Measurements from ENCODE around the gene CKMT1B. TPM values are rescaled to one million over a fixed set of nuclear protein-coding genes. Genes with fewer than 3 reads are reported as not detected.
A peak's percentile ranks its signal among the peaks of the same experiment; 100 is the strongest.
"Not testable (repeated sequence)": the region's sequence is repeated elsewhere in the genome, so short reads cannot be mapped to it uniquely, and the experiment has no call there.

CKMT1B gene
- total RNA-seq = not detected

DNA sequence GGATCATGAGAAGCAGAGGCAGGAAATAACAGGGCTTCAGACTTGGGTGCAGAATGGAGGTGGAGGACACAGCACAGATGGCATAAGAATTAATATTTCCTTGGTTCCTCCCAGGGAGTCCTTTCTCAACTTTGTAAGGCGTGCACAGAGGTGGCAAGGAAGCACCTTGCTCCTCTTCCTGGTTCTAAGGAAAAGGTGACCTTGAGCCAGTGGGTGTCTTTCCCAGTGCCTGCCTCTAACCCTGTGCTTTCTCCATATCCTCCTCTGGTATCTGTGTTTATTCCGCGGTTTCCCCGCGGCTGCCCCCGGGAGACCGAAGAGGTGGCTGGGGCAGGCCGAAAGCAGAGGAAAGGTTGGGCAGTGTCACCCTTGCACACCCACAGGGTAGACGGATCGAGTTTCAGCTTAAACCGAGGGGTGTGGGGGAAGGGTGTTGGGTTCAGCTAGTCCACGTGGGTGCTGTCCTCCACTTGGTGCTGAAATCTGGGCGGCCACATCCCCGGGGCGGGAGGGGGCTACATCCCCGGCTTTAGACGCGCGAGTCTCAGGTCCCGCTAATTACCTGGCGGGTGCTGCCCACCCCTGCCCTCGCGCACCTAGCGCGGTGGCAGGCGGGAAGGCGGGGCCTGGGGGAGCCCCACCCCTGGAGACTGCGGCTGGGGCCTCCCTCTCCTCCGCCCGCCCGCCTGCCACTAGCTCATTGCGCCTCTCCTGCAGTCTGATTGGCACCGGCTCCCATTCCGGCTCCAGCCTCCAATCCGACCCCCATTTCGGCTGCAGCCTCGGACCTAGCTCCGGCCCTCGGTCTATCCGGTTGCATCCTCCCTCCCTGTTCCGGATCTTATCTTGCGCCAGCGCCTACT, at the start of gene CKMT1B:
TSS of gene CKMT1B (plus strand) at position 700 of the 863 bp plus-strand sequence. CDS start 192 bp downstream, outside the sequence.
- peak in 1 of 2 donors; percentile 14 for ATAC-seq
- not testable (repeated sequence) for H3K4me1 Mint-ChIP-seq (ENCODE audit: low read depth in 2 of 2)
- peaks cover 14 to 15% of the 10 kb centered on the region in 2 donors for H3K27me3 Mint-ChIP-seq

DNA sequence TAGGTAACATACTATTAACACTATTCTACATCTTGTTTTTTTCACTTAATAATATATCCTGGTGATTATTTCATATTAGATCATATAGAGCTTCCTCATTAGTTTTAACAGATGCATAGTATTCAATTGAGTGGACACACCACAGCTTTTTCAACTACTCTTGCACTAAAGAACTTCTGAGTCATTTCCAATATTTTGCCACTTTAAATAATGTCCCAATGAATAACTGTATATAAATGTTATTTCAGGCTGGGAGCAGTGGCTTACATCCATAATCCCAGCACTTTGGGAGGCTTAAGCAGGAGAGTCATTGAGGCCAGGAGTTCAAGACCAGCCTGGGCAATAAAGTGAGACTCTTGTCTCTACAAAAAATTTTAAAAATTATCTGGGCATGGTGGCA, 49.6 kb upstream of the CKMT1B start:
- DNase-seq (ENCODE audit: low spot score) = no peak
- H3K36me3 Mint-ChIP-seq = peaks cover 6% of the 10 kb centered on the region
- H3K27me3 Mint-ChIP-seq = no peaks in the 10 kb centered on the region
- H3K9me3 Mint-ChIP-seq = no peaks in the 10 kb centered on the region
- H3K4me1 Mint-ChIP-seq (ENCODE audit: low read depth in 2 of 2) = peaks cover 0 to 6% of the 10 kb centered on the region in 2 donors
- H3K27ac Mint-ChIP-seq = no peak overlapping the region
- no peak for ATAC-seq
- no peak overlapping the region for H3K4me3 Mint-ChIP-seq

More for the DNA sequence above, at the start of gene CKMT1B:
- not testable (repeated sequence) for H3K4me3 Mint-ChIP-seq; H3K27ac Mint-ChIP-seq; H3K9me3 Mint-ChIP-seq; H3K36me3 Mint-ChIP-seq; DNase-seq (ENCODE audit: low spot score)

DNA sequence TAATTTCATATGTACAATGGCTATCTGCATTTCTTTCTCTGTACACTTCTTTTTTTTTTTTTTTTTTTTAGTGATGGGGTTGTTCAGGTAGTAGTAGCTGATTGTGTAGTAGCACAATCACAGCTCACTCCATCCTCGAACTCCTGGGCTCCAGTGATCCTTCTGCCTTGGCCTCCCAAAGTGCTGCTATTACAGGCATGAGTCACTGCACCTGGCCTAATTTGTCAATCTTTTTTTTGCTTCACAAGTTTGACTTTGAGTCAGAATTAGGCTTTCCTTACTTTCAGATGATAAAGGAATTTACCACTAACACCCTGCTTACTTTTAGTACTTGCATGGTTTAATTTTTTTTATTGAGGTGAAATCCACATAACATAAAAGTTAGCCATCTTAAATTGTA, 48.4 kb upstream of the CKMT1B start:
- Mint-ChIP-seq H3K27me3 (no peaks in the 10 kb centered on the region), H3K9me3 (no peaks in the 10 kb centered on the region), H3K36me3 (peaks cover 6% of the 10 kb centered on the region), H3K4me1 (ENCODE audit: low read depth in 2 of 2) (peaks cover 0 to 6% of the 10 kb centered on the region in 2 donors), H3K4me3 (no peak overlapping the region), H3K27ac (no peak overlapping the region)
- ATAC-seq (no peak), DNase-seq (ENCODE audit: low spot score) (no peak)

DNA sequence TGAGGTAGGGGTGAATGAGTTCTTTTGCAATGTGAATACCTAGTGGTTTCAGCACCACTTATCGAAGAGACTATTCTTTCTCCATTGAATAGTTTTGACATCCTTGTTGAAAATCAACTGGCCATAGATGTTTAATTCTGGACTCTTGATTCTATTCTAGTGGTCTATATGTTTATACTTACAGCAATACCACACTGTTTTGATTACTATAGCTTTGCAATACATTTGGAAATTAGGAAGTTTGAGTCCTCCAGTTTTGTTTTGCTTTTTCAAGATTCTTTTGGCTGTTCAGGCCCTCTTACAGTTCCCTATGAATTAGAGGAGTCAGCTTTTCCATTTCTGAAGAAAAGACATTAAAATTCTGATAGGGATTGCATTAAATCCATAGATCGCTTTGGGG, 46.3 kb upstream of the CKMT1B start:
- H3K27ac Mint-ChIP-seq = no peak overlapping the region
- ATAC-seq (no peak), DNase-seq (ENCODE audit: low spot score) (no peak)
- H3K36me3 Mint-ChIP-seq = peaks cover 6% of the 10 kb centered on the region
- H3K4me3 Mint-ChIP-seq = no peak overlapping the region
- no peaks in the 10 kb centered on the region for H3K4me1 Mint-ChIP-seq (ENCODE audit: low read depth in 2 of 2)
- H3K27me3 Mint-ChIP-seq = no peaks in the 10 kb centered on the region
- no peaks in the 10 kb centered on the region for H3K9me3 Mint-ChIP-seq

DNA sequence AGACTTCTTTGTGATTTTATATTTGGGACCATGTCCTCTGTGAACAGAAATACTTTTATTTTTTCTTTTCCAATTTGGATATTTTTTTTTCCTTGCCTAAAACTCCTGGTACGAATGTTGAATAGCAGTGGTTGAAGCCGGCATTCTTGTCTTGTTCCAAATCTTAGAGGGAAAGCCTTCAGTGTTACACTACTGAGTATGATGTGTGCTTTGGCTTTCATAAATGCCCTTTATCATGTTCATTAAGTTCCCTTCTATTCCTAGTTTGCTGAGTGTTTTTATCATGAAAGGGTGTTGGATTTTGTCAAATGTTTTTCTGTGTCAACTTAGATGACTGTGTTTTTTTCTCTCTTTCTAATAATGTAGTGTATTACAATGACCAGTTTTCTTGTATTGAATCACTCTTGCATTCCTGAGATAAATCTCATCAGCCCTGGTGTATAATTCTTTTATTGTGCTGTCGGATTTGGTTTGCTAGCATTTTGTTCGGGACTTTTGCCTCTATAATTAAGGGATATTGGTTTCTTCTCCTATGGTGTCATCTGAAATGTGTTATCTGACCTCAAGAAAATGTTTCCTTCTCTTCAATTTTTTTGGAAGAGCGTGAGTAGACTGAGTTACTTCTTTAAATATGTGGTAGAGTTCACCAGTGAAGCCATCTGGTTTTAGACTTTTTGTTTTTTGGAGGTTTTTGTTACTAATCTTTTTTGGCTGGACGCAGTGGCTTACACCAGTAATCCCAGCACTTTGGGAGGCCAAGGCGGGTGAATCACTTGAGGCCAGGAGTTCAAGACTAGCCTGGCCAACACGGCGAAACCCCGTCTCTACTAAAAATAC, 43.1 kb upstream of the CKMT1B start:
- Mint-ChIP-seq H3K4me3 (no peak overlapping the region), H3K9me3 (no peaks in the 10 kb centered on the region), H3K4me1 (ENCODE audit: low read depth in 2 of 2) (no peaks in the 10 kb centered on the region), H3K36me3 (peaks cover 6% of the 10 kb centered on the region), H3K27ac (no peak overlapping the region), H3K27me3 (no peaks in the 10 kb centered on the region)
- DNase-seq (ENCODE audit: low spot score) (no peak), ATAC-seq (no peak)

DNA sequence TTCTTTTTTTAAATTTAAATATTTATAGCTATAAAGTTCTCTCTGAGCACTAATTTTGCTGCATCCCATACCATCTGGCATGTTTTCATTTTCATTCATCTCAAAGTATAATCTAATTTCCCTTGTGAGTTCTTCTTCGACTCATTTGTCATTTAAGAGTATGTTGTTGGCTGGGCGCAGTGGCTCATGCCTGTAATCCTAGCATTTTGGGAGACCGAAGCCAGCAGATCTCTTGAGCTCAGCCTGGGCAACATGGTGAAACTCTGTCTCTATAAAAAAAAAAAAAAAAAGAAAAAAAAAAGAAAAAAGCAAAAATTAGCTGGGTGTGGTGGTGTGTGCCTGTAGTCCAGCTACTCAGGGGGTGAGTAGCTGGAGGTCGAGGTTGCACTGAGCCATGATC, 41.6 kb upstream of the CKMT1B start:
- Mint-ChIP-seq H3K27me3 (no peaks in the 10 kb centered on the region), H3K27ac (no peak overlapping the region), H3K36me3 (peaks cover 4% of the 10 kb centered on the region), H3K9me3 (no peaks in the 10 kb centered on the region), H3K4me3 (no peak overlapping the region), H3K4me1 (ENCODE audit: low read depth in 2 of 2) (no peaks in the 10 kb centered on the region)
- no peak for ATAC-seq
- DNase-seq (ENCODE audit: low spot score) = no peak

DNA sequence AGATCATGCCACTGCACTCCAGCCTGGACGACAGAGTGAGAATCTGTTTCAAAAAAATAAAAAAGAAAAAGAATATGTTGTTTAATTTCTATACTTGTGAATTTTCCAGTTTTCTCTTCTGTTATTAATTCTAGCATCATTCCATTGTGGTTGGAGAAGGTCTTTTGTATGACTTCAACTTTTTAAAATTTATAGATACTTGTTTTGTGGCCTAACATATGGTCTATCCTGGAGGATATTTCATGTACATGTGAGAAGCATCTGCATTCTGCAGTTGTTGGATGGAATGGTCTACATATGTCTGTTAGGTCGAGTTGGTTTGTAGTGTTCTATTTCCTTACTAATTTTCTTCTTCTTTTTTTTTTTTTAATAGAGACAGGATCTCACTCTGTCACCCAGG, 40.8 kb upstream of the CKMT1B start:
- H3K27ac Mint-ChIP-seq = no peak overlapping the region
- no peak for ATAC-seq

DNA sequence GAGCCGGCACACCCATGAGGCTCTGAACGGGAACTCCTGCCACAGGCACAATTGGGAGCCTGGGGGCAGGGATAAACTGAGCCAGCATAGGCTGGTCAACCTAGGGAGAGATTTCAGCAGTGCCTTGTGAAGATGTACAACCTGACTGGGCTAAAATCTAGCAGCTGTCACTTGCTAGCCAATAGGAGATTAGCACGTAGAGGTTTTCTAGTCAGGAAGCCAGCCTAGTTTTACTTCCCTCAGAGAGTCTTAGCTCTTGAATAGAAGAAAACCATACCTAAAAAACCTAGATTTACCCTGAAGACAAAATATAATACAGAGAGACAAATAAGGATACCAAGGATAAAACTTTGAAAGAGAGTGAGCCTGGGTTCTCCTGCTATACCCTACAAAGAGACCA, 31.1 kb upstream of the CKMT1B start:
- H3K27ac Mint-ChIP-seq; H3K4me3 Mint-ChIP-seq; H3K4me1 Mint-ChIP-seq (ENCODE audit: low read depth in 2 of 2): not testable (repeated sequence)

More for the DNA sequence above, 40.8 kb upstream of the CKMT1B start:
- no peaks in the 10 kb centered on the region for H3K9me3 Mint-ChIP-seq
- DNase-seq (ENCODE audit: low spot score) = no peak
- peaks cover 5% of the 10 kb centered on the region for H3K36me3 Mint-ChIP-seq
- no peaks in the 10 kb centered on the region for H3K4me1 Mint-ChIP-seq (ENCODE audit: low read depth in 2 of 2)
- H3K4me3 Mint-ChIP-seq = no peak overlapping the region
- no peaks in the 10 kb centered on the region for H3K27me3 Mint-ChIP-seq

DNA sequence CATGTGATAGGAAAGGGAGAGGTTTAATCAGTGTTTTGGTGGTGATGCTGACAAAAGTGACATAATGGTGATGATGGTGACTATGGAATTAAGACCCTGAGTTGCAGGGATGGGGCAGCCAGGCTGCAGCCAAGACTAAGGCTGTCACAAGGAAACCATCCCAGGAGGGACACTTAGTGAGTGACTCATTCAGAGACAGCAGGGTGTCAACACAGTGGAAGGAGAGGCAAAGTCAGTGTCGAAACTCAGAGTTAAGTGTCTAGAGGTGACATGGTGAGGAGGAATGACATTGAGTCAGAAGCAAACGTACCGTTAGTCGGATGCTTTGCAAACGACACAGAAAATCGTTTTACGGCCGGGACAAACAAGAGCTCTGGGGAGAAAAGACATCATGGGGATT, 30.0 kb upstream of the CKMT1B start:
- DNase-seq (ENCODE audit: low spot score); H3K36me3 Mint-ChIP-seq; H3K27ac Mint-ChIP-seq; H3K4me1 Mint-ChIP-seq (ENCODE audit: low read depth in 2 of 2); H3K9me3 Mint-ChIP-seq; H3K27me3 Mint-ChIP-seq; H3K4me3 Mint-ChIP-seq: not testable (repeated sequence)
- ATAC-seq = peak; percentile 57 to 69

More for the DNA sequence above, 31.1 kb upstream of the CKMT1B start:
- H3K27me3 Mint-ChIP-seq; H3K36me3 Mint-ChIP-seq; ATAC-seq; H3K9me3 Mint-ChIP-seq; DNase-seq (ENCODE audit: low spot score): not testable (repeated sequence)

DNA sequence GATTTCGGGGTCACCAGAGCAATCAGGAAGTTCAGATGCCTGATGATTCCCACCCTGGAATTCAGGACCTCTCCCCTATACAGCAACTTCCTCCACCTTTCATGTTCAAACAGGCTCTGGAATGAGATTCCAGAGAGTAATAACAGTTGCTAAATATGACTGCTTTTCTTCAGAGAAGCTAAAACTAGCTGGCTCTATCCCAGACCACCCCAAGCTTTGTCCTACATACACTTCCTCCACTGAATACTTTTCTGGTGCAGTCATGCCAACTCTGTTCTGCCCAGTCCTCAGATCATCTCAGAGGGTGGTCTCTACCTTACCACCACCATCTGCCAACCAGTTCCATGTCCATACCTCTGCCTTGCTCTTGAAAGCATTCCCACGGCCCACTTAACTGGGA, 27.2 kb upstream of the CKMT1B start:
- DNase-seq (ENCODE audit: low spot score); H3K9me3 Mint-ChIP-seq; H3K27ac Mint-ChIP-seq; ATAC-seq; H3K4me3 Mint-ChIP-seq; H3K27me3 Mint-ChIP-seq; H3K36me3 Mint-ChIP-seq; H3K4me1 Mint-ChIP-seq (ENCODE audit: low read depth in 2 of 2): not testable (repeated sequence)

DNA sequence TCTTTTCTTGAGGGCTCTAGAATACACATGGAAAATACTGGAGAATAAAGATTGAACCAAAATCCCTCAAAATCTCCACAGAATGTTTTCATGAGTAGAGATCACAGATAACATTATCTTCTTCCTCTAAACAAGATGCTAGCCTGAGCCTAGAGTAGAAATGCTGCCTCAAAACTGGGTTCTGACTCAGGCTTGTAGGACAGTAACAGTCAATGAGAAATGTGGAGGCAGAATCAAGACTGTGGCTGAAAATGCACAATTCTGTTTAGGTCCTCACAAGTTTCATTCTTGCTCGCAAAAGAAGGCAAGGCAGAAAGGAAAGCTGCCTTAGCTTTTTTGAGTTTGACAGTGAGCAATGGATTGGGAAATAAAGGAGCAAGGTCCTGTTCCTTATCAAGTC, 19.2 kb upstream of the CKMT1B start:
- ATAC-seq; H3K4me3 Mint-ChIP-seq; H3K4me1 Mint-ChIP-seq (ENCODE audit: low read depth in 2 of 2); H3K27ac Mint-ChIP-seq; H3K27me3 Mint-ChIP-seq; H3K9me3 Mint-ChIP-seq; DNase-seq (ENCODE audit: low spot score); H3K36me3 Mint-ChIP-seq: not testable (repeated sequence)

DNA sequence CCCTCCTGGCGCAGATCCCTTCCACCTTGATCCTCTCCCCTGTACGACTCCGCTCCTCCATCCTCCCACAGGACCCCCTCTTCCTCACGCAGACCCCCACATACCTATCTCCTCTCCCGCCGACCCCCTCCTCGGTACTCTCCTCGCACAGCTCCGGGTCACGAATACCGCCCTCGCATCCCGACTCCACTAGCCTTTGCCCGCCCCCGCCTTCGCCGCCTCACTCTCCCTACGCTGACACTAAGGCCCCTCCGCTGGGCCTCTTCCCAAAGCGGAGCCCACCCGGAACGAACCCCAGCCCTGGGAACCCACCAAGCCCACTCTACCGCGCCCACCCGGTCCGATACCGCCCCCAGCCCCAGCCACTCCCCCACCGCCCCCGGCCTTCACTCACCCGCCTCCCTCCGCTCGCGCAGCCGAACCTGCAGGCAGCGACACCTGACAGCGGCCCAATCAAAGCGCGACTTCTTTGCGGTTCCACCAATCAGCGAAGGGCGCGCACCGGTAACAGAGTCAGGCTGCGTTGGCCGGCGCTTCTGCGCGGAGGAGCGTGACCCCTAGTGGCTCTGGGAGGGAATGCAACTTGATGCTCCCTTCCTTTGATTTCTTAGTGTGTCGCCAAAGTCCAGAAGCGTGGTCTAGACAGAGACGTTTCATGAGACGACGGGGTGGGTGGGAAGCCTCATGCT, 3.9 kb upstream of the CKMT1B start, which contains the start of gene PPIP5K1:
TSS of gene PPIP5K1 (minus strand) at position 431 of the 689 bp plus-strand sequence. CDS start 5,704 bp downstream, outside the sequence.
- not testable (repeated sequence) for H3K4me1 Mint-ChIP-seq (ENCODE audit: low read depth in 2 of 2); H3K27ac Mint-ChIP-seq; H3K36me3 Mint-ChIP-seq; H3K9me3 Mint-ChIP-seq; H3K4me3 Mint-ChIP-seq; DNase-seq (ENCODE audit: low spot score); H3K27me3 Mint-ChIP-seq
- ATAC-seq = peak; percentile 99

DNA sequence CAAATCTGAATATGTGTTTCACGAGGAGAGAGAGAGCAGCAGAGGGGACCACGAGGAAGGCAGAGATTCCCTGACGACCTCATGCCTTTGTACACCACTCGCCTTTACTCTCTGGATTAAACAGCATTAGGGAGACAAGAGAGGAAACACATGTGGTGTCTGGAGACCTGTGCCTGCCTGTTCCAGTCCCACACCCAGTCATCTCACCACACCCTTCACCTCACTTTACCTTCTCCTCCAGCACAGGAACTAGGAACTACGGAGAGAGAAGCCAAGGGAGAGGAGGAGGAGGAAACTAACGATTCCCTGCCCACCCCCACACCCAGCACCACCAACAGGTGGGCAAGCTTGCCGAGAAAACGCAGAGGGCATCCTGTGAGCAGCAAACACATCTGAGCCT, 986 bp upstream of the CKMT1B start:
- not testable (repeated sequence) for ATAC-seq; H3K9me3 Mint-ChIP-seq; DNase-seq (ENCODE audit: low spot score); H3K4me3 Mint-ChIP-seq; H3K4me1 Mint-ChIP-seq (ENCODE audit: low read depth in 2 of 2); H3K27ac Mint-ChIP-seq; H3K36me3 Mint-ChIP-seq
- peaks cover 12% of the 10 kb centered on the region in 2 donors for H3K27me3 Mint-ChIP-seq

Data from natural killer cell treated with Interleukin-12 subunit alpha and Interleukin-12 subunit beta and Interleukin-15 and Interleukin-18, amount 100 ng/mL, for 72 hours (primary cell).